Karpas-422 (cell line): ENCODE data around the gene RAB5A. TPM values are rescaled to one million over a fixed set of nuclear protein-coding genes. Genes with fewer than 3 reads are reported as not detected.
"Not testable (repeated sequence)": the region's sequence is repeated elsewhere in the genome, so short reads cannot be mapped to it uniquely, and the experiment has no call there.

Experiments used
- DNase-seq: peaks from one replicate; pipeline ENCODE4 v3.0.0-alpha.2; 2015
- H2AFZ ChIP-seq: fragments of 200-600 bp; sonication (generic); 2 replicates; pipeline ENCODE4 v1.6.1; 2014; ENCODE audit warnings: antibody characterized with exemption, low read length, mixed read lengths
- H3K27ac ChIP-seq: fragments of 200-600 bp; sonication (generic); 2 replicates; pipeline ENCODE4 v1.5.1; 2014; ENCODE audit warnings: mild to moderate bottlenecking, low read length, moderate library complexity
- H3K27me3 ChIP-seq: fragments of 200-600 bp; sonication (generic); 2 replicates; pipeline ENCODE4 v1.6.1; 2014; ENCODE audit warnings: low read length, mixed read lengths
- H3K36me3 ChIP-seq: fragments of 200-600 bp; sonication (generic); 2 replicates; pipeline ENCODE4 v1.6.1; 2014; ENCODE audit warnings: low read length, mixed read lengths; ENCODE audit not compliant: insufficient read depth
- H3K4me1 ChIP-seq: fragments of 200-600 bp; sonication (generic); 2 replicates; pipeline ENCODE4 v1.6.1; 2014; ENCODE audit warnings: mild to moderate bottlenecking, low read length, mixed read lengths
- H3K4me2 ChIP-seq: fragments of 200-600 bp; sonication (generic); 2 replicates; pipeline ENCODE4 v1.6.1; 2014; ENCODE audit warnings: low read length, low read depth, mild to moderate bottlenecking; ENCODE audit not compliant: poor library complexity, severe bottlenecking
- H3K4me3 ChIP-seq: fragments of 200-600 bp; sonication (generic); 2 replicates; pipeline ENCODE4 v1.5.1; 2014; ENCODE audit warnings: mild to moderate bottlenecking, antibody characterized with exemption, low read length, mixed read lengths
- H3K79me2 ChIP-seq: fragments of 200-600 bp; sonication (generic); 2 replicates; pipeline ENCODE4 v1.6.1; 2014; ENCODE audit warnings: mild to moderate bottlenecking, low read length, mixed read lengths
- H3K9ac ChIP-seq: fragments of 200-600 bp; sonication (generic); 2 replicates; pipeline ENCODE4 v1.6.0; 2014; ENCODE audit warnings: low read length
- H3K9me2 ChIP-seq: fragments of 200-600 bp; sonication (generic), shearing (Covaris generic); replicated peaks from 2 replicates; pipeline ENCODE4 v1.6.0; 2014; ENCODE audit warnings: mild to moderate bottlenecking, low read length, moderate library complexity; ENCODE audit not compliant: insufficient read depth
- H3K9me3 ChIP-seq: fragments of 300-700, 200-600 bp; sonication (generic); 2 replicates; pipeline ENCODE4 v1.6.1; 2014; ENCODE audit warnings: low read length, mixed read lengths
- H4K20me1 ChIP-seq: fragments of 200-600 bp; sonication (generic); 2 replicates; pipeline ENCODE4 v1.6.1; 2014; ENCODE audit warnings: mild to moderate bottlenecking, antibody characterized with exemption, low read length, low read depth; ENCODE audit not compliant: insufficient read depth
- small RNA-seq: library from RNA; depleted of rRNA; stranded (forward); fragments of <200 nt; gene quantifications from one replicate; pipeline ENCODE3, GENCODE V24; 2014
- total RNA-seq: library from RNA; depleted of rRNA; stranded (reverse); fragments of >200 nt; shearing (Covaris generic); gene quantifications from 2 replicates; pipeline ENCODE4 v1.2.3, GENCODE V29; 2014; ENCODE audit warnings: low replicate concordance; rRNA removed

The RAB5A gene
- total RNA-seq, 1 experiment from 2014 or later, result 49.2 TPM

- not testable (repeated sequence) for H3K9me3 ChIP-seq, H3K4me2 ChIP-seq
Observed at GRCh38 chr3:20016076-20016475, 69.2 kb downstream of the RAB5A start.

GRCh38 chr3:20022954-20023622, 76.2 kb downstream of the RAB5A start:
- no peak for DNase-seq
- Histone ChIP-seq H4K20me1 (no peaks in the 10 kb centered on the region), H2AFZ (peak overlapping the region; percentile 43; the same call in 1 of the 2 replicates), H3K4me1 (peaks cover 7% of the 10 kb centered on the region), H3K79me2 (no peaks in the 10 kb centered on the region), H3K27ac (no peak overlapping the region), H3K4me2 (no peak overlapping the region), H3K36me3 (no peaks in the 10 kb centered on the region), H3K4me3 (no peak overlapping the region), H3K9me3 (no peaks in the 10 kb centered on the region), H3K9me2 (no peaks in the 10 kb centered on the region), H3K27me3 (no peaks in the 10 kb centered on the region), H3K9ac (no peak overlapping the region)

More at GRCh38 chr3:20016076-20016475, 69.2 kb downstream of the RAB5A start:
- H3K9ac ChIP-seq, DNase-seq, H3K36me3 ChIP-seq, H3K27me3 ChIP-seq, H3K4me1 ChIP-seq, H3K27ac ChIP-seq, H3K4me3 ChIP-seq, H2AFZ ChIP-seq, H3K79me2 ChIP-seq, H3K9me2 ChIP-seq, H4K20me1 ChIP-seq: not testable (repeated sequence)

GRCh38 chr3:20023623-20024405, 76.9 kb downstream of the RAB5A start:
- H2AFZ ChIP-seq, result peak overlapping the region; percentile 43; the same call in 1 of the 2 replicates
- H3K9me2 ChIP-seq, result no peaks in the 10 kb centered on the region
- H3K27me3 ChIP-seq, result no peaks in the 10 kb centered on the region
- no peaks in the 10 kb centered on the region for H3K9me3 ChIP-seq
- H3K9ac ChIP-seq, result no peak overlapping the region
- H3K4me2 ChIP-seq, result no peak overlapping the region
- no peak for DNase-seq
- H3K4me3 ChIP-seq, result no peak overlapping the region
- H3K79me2 ChIP-seq, result no peaks in the 10 kb centered on the region
- no peak overlapping the region for H3K27ac ChIP-seq
- peaks cover 7% of the 10 kb centered on the region for H3K4me1 ChIP-seq
- H3K36me3 ChIP-seq, result no peaks in the 10 kb centered on the region
- H4K20me1 ChIP-seq, result no peaks in the 10 kb centered on the region

- Histone ChIP-seq H3K4me1 (peaks cover 7% of the 10 kb centered on the region), H2AFZ (no peak overlapping the region), H3K27me3 (no peaks in the 10 kb centered on the region), H3K4me3 (no peak overlapping the region), H3K36me3 (no peaks in the 10 kb centered on the region), H3K9me2 (no peaks in the 10 kb centered on the region), H3K79me2 (no peaks in the 10 kb centered on the region), H3K4me2 (no peak overlapping the region), H3K27ac (no peak overlapping the region), H3K9me3 (no peaks in the 10 kb centered on the region), H3K9ac (no peak overlapping the region), H4K20me1 (no peaks in the 10 kb centered on the region)
- no peak for DNase-seq
Observed at GRCh38 chr3:20027136-20027535, 80.2 kb downstream of the RAB5A start.

- Histone ChIP-seq H3K4me1 (peaks cover 2% of the 10 kb centered on the region; the same call in 1 of the 2 replicates), H3K4me2 (no peak overlapping the region), H3K9ac (no peak overlapping the region), H2AFZ (no peak overlapping the region), H3K27me3 (no peaks in the 10 kb centered on the region), H3K4me3 (no peak overlapping the region), H3K9me2 (no peaks in the 10 kb centered on the region), H4K20me1 (no peaks in the 10 kb centered on the region), H3K9me3 (no peaks in the 10 kb centered on the region), H3K79me2 (no peaks in the 10 kb centered on the region), H3K36me3 (no peaks in the 10 kb centered on the region), H3K27ac (no peak overlapping the region)
- no peak for DNase-seq
Observed at GRCh38 chr3:20028905-20029331, 82.0 kb downstream of the RAB5A start.

GRCh38 chr3:20031939-20032338, 85.0 kb downstream of the RAB5A start:
- H3K9me2 ChIP-seq, H3K27ac ChIP-seq, H3K4me2 ChIP-seq, H3K9ac ChIP-seq, H3K9me3 ChIP-seq, DNase-seq, H3K4me1 ChIP-seq, H3K27me3 ChIP-seq, H2AFZ ChIP-seq, H3K36me3 ChIP-seq, H3K4me3 ChIP-seq, H4K20me1 ChIP-seq, H3K79me2 ChIP-seq: not testable (repeated sequence)

Small RNAs within 50 kb of the gene (small RNA-seq; reads per million reads assigned to genes)
- gene RNU4-85P (not detected), gene RPL39P18 (not detected)

Other genes starting within 250 kb of the RAB5A start
- gene EFHB, start 12.9 kb upstream of the RAB5A start, total RNA-seq, result 7.3 TPM in 1 of 2 replicates, not detected in the other
- not detected in 2 replicates for gene PP2D1, start 65.2 kb downstream of the RAB5A start, total RNA-seq
- 37.7 and 45.8 TPM in 2 replicates for gene KAT2B, start 93.3 kb downstream of the RAB5A start, total RNA-seq
- 11.6 and 22.4 TPM in 2 replicates for gene SGO1, start 239.1 kb downstream of the RAB5A start, total RNA-seq